HepG2 (cell line): ENCODE measurements around the gene LUC7L. TPM values are rescaled to one million over a fixed set of nuclear protein-coding genes. Genes with fewer than 3 reads are reported as not detected.

Experiments
- ATAC-seq: fragments of 200-7000 bp; cut with Tn5 transposase; 3 replicates; pipeline ENCODE4 v1.9.1; 2020; ENCODE audit warnings: mild to moderate bottlenecking, moderate library complexity
- BruUV-seq: library from RNA; stranded (reverse); fragments of 400-500 nt; replicated peaks from 2 replicates; lab custom pipeline; 2021; lab: Mats Ljungman, UMichigan
- CTCF ChIA-PET: fragments of 300-600 bp; formaldehyde crosslinking; extraction: SDS; loops from one replicate; lab custom pipeline; 2021; ENCODE audit warnings: low total read pairs, inconsistent platforms, low intra/inter-chr PET ratio; lab: Yijun Ruan, JAX
- POLR2A ChIA-PET: fragments of 350-600 bp; sonication (Branson Sonifier 250); formaldehyde crosslinking; loops from one replicate; lab custom pipeline; 2020; ENCODE audit warnings: antibody characterized with exemption, inconsistent platforms; lab: Yijun Ruan, JAX
- DNase-seq: peaks from one replicate; pipeline ENCODE4 v3.0.0-alpha.2; 2015; ENCODE audit warnings: low spot score
- FAIRE-seq: peaks from 3 replicates; lab custom pipeline; 2011; peaks lifted over from hg19 to GRCh38; lab: Jason Lieb, UNC
- H2AFZ ChIP-seq: one replicate; pipeline ENCODE4 v1.6.1; 2011; ENCODE audit warnings: low read length, inconsistent platforms
- H3K27ac ChIP-seq: fragments of 300-600 bp; 3 replicates; pipeline ENCODE4 v1.8.0; 2011; ENCODE audit warnings: mixed run types, mild to moderate bottlenecking, mixed read lengths, low read length, inconsistent platforms; ENCODE audit not compliant: insufficient read depth; ENCODE audit errors: extremely low read length
- H3K27me3 ChIP-seq, 2 experiments: fragments of 200-600 bp in 1 of 2; 2 replicates in 1 of 2; 3 replicates in 1 of 2; pipeline versions ENCODE4 v1.6.0 to v1.8.0; 2011; ENCODE audit warnings: low read length in 2 of 2, mild to moderate bottlenecking in 2 of 2, moderate library complexity in 2 of 2, inconsistent platforms in 1 of 2; ENCODE audit not compliant: insufficient read depth in 2 of 2, control insufficient read depth in 1 of 2
- H3K36me3 ChIP-seq, 2 experiments: fragments of 200-600 bp in 1 of 2; replicated peaks in 1 of 2; 2 replicates in 1 of 2; 3 replicates in 1 of 2; pipeline versions ENCODE4 v1.5.1 to v1.8.0; 2011; ENCODE audit warnings: low read length in 2 of 2, inconsistent platforms in 1 of 2; ENCODE audit not compliant: insufficient read depth in 2 of 2, control insufficient read depth in 1 of 2
- H3K4me1 ChIP-seq: 2 replicates; pipeline ENCODE4 v1.5.1; 2012; ENCODE audit warnings: low read length, inconsistent platforms; ENCODE audit not compliant: insufficient read depth
- H3K4me2 ChIP-seq: 2 replicates; pipeline ENCODE4 v1.6.0; 2011; ENCODE audit warnings: low read depth, low read length, inconsistent platforms
- H3K4me3 ChIP-seq, 3 experiments: fragments of 200-600 bp in 1 of 3; sonication (generic), shearing (Covaris generic) in 1 of 3; replicated peaks in 1 of 3; 2 replicates each; pipeline ENCODE4 v1.5.1; 2011 to 2016; ENCODE audit warnings: low read length in 3 of 3, inconsistent platforms in 2 of 3, low read depth in 2 of 3, mild to moderate bottlenecking in 2 of 3, control low read depth in 1 of 3, mixed read lengths in 1 of 3; ENCODE audit not compliant: insufficient read depth in 1 of 3
- H3K79me2 ChIP-seq: one replicate; pipeline ENCODE4 v1.6.1; 2011; ENCODE audit warnings: low read length, inconsistent platforms; ENCODE audit not compliant: insufficient read depth
- H3K9ac ChIP-seq: 2 replicates; pipeline ENCODE4 v1.6.0; 2011; ENCODE audit warnings: mild to moderate bottlenecking, low read depth, low read length, inconsistent platforms; ENCODE audit not compliant: insufficient read depth
- H3K9me3 ChIP-seq: 2 replicates; pipeline ENCODE4 v1.5.1; 2012; ENCODE audit warnings: mild to moderate bottlenecking, low read length
- H4K20me1 ChIP-seq: 2 replicates; pipeline ENCODE4 v1.6.0; 2011; ENCODE audit warnings: inconsistent platforms, mild to moderate bottlenecking, low read length, moderate library complexity; ENCODE audit not compliant: insufficient read depth
- DRAP1 ChIP-seq: IDR thresholded peaks from 2 replicates; pipeline ENCODE4 v1.6.1; 2016; ENCODE audit warnings: missing genetic modification reagents, missing compliant biosample characterization
- HOMEZ ChIP-seq: IDR thresholded peaks from 2 replicates; pipeline ENCODE4 v1.6.1; 2016; ENCODE audit warnings: low read depth
- IKZF5 ChIP-seq: IDR thresholded peaks from 2 replicates; pipeline ENCODE4 v1.6.1; 2018; ENCODE audit warnings: missing genetic modification reagents, mild to moderate bottlenecking, missing compliant biosample characterization
- MTF2 ChIP-seq: sonication (generic); formaldehyde crosslinking; IDR thresholded peaks from 2 replicates; pipeline ENCODE4 v1.5.0; 2020; ENCODE audit warnings: missing genetic modification reagents, borderline replicate concordance
- ZNF607 ChIP-seq: sonication (generic); formaldehyde crosslinking; IDR thresholded peaks from 2 replicates; pipeline ENCODE4 v1.5.1; 2020; ENCODE audit warnings: missing genetic modification reagents, mild to moderate bottlenecking, borderline replicate concordance
- ZNF687 ChIP-seq: sonication (generic); formaldehyde crosslinking; IDR thresholded peaks from 2 replicates; pipeline ENCODE4 v1.5.1; 2020; ENCODE audit warnings: mild to moderate bottlenecking, missing genetic modification reagents, moderate library complexity
- ZSCAN5A ChIP-seq: sonication (generic); formaldehyde crosslinking; IDR thresholded peaks from 2 replicates; pipeline ENCODE4 v1.8.0; 2022; ENCODE audit warnings: mild to moderate bottlenecking, missing genetic modification reagents, borderline replicate concordance
- WGBS: methylation state at CpG from one replicate; pipeline ENCODE4 v1.1.6; 2017; ENCODE audit warnings: low lambda C conversion rate; 5-methylcytosine and 5-hydroxymethylcytosine counted together
- in situ Hi-C: cut with HindIII; loops from 2 replicates; pipeline ENCODE4 v1.10.0; 2017; ENCODE audit warnings: low pct_unique_long_range_greater_than_20kb; ENCODE audit not compliant: extremely low pct_ligation_motif_present
- intact Hi-C: fragments of 100-400 bp; cut with micrococcal nuclease; formaldehyde crosslinking; loops from one replicate; pipeline ENCODE4 v1.10.0; 2022; ENCODE audit not compliant: unreplicated experiment
- polyA plus RNA-seq, 8 experiments: library from polyadenylated mRNA; depleted of rRNA in 3 of 8; stranded (reverse) in 7 of 8; unstranded in 1 of 8; fragments of >200 nt; fragmentation: Illumina TruSeq in 4 of 8; extraction: Trizol in 4 of 8; gene quantifications; 2 replicates each; pipeline versions ENCODE4 v1.2.1 to v1.2.3, GENCODE V29; 2011 to 2016; ENCODE audit warnings: low read depth in 4 of 8, missing spikeins in 1 of 8, mixed read lengths in 1 of 8; ENCODE audit not compliant: insufficient read depth in 1 of 8
- total RNA-seq, 5 experiments: library from RNA; depleted of rRNA; stranded (reverse); fragments of >200 nt; fragmentation: Illumina TruSeq; extraction: Trizol; gene quantifications; 2 replicates each; pipeline ENCODE4 v1.2.3, GENCODE V29; 2016; ENCODE audit warnings: low read depth in 1 of 5

The LUC7L gene
- total and polyA plus RNA-seq, 2 of the 13 experiments (the other 11 are each of a cell fraction or from before 2014, with no cell fraction given) = 48.7 to 56.9 TPM

- CTCF ChIA-PET = no interaction called here
- BruUV-seq = no TSS peak
- intact Hi-C loops = no loop called here
Measured at GRCh38 chr16:192686-193085, 36.6 kb downstream of the LUC7L start.

More at GRCh38 chr16:192686-193085, 36.6 kb downstream of the LUC7L start:
- ATAC-seq (no peak), DNase-seq (no peak), FAIRE-seq (no peak)
- H2AFZ ChIP-seq = no peak overlapping the region
- TF ChIP-seq ZNF607 (CRISPR knock-in tag) (no peak), ZNF687 (CRISPR knock-in tag) (no peak), HOMEZ (CRISPR knock-in tag) (no peak), DRAP1 (CRISPR knock-in tag) (no peak), IKZF5 (CRISPR knock-in tag) (no peak), ZSCAN5A (CRISPR knock-in tag) (no peak), MTF2 (no peak)
- no peak overlapping the region for H3K4me2 ChIP-seq
- H3K4me3 ChIP-seq = no peak overlapping the region
- peaks cover 44 to 82% of the 10 kb centered on the region in 2 experiments for H3K36me3 ChIP-seq
- POLR2A ChIA-PET = no interaction called here
- H4K20me1 ChIP-seq = 0 out of 2 replicates have a peak, but pooled peaks cover 4% of the 10 kb centered on the region
- H3K79me2 ChIP-seq = no peaks in the 10 kb centered on the region
- no peaks in the 10 kb centered on the region for H3K4me1 ChIP-seq
- H3K27ac ChIP-seq = no peak overlapping the region
- H3K9ac ChIP-seq = no peak overlapping the region
- no peaks in the 10 kb centered on the region for H3K9me3 ChIP-seq
- in situ Hi-C loops = no loop called here
- no peaks in the 10 kb centered on the region for H3K27me3 ChIP-seq
- 98% methylated on average over 11 of the region's 11 CpGs for WGBS
